K562 (cell line): ENCODE data around the gene SLC44A2. TPM values are rescaled to one million over a fixed set of nuclear protein-coding genes. Genes with fewer than 3 reads are reported as not detected.

Source experiments
- CTBP1 ChIP-seq: fragments of 450-650 bp; IDR thresholded peaks from 2 replicates; pipeline ENCODE4 v1.6.1; 2016; ENCODE audit warnings: borderline replicate concordance
- ERF ChIP-seq: fragments of 450-650 bp; formaldehyde crosslinking; IDR thresholded peaks from 2 replicates; pipeline ENCODE4 v1.4.0; 2020; ENCODE audit warnings: mild to moderate bottlenecking, mixed read lengths
- FOXA1 ChIP-seq: fragments of 450-650 bp; IDR thresholded peaks from 2 replicates; pipeline ENCODE4 v1.6.1; 2016; ENCODE audit warnings: mild to moderate bottlenecking, borderline replicate concordance
- FOXP4 ChIP-seq: sonication (generic); formaldehyde crosslinking; IDR thresholded peaks from 2 replicates; pipeline ENCODE4 v1.8.0; 2022; ENCODE audit warnings: mild to moderate bottlenecking, missing genetic modification reagents, borderline replicate concordance
- GABPB2 ChIP-seq: fragments of 250-450 bp; sonication (Bioruptor Pico); conservative IDR thresholded peaks from 2 replicates; pipeline ENCODE4 v1.5.1; 2021; ENCODE audit warnings: mild to moderate bottlenecking
- NCOA2 ChIP-seq, 2 experiments: fragments of 450-650 bp; IDR thresholded peaks; 2 replicates each; pipeline ENCODE4 v1.6.1; 2018; ENCODE audit warnings: mild to moderate bottlenecking in 2 of 2, moderate library complexity in 1 of 2; ENCODE audit not compliant: partially characterized antibody in 2 of 2
- SMARCA5 ChIP-seq: fragments of 450-650 bp; IDR thresholded peaks from 2 replicates; pipeline ENCODE4 v1.6.1; 2016
- ZNF384 ChIP-seq: IDR thresholded peaks from 2 replicates; pipeline ENCODE4 v1.6.1; 2012; ENCODE audit warnings: low read depth, low read length, improper control_type of control experiment
- ZNF644 ChIP-seq: fragments of 200-800 bp; sonication (Bioruptor generic); IDR thresholded peaks from 2 replicates; pipeline ENCODE4 v1.6.1; 2016; ENCODE audit warnings: low read depth, missing genetic modification characterization, missing compliant biosample characterization
- polyA plus RNA-seq, 8 experiments: library from polyadenylated mRNA; depleted of rRNA in 4 of 8; stranded (reverse) in 5 of 8; unstranded in 3 of 8; fragments of >200 nt; fragmentation: Nextera tagmentation in 2 of 8; fragmentation: Illumina TruSeq in 1 of 8; extraction: Ambion mirVana in 2 of 8; extraction: Trizol in 1 of 8; gene quantifications; 2 replicates each; pipeline versions ENCODE4 v1.2.1 to v1.2.3, GENCODE V29; 2011 to 2014; ENCODE audit warnings: inconsistent platforms in 1 of 8, missing spikeins in 1 of 8
- total RNA-seq, 7 experiments: library from RNA; depleted of rRNA in 6 of 7; stranded (reverse); fragments of >200 nt in 6 of 7; fragmentation: Illumina TruSeq in 2 of 7; extraction: Trizol in 2 of 7; gene quantifications; 2 replicates each; pipeline versions ENCODE4 v1.2.1 to v1.2.3, GENCODE V29; 2011 to 2021; ENCODE audit warnings: low replicate concordance in 1 of 7

Gene SLC44A2
- total and polyA plus RNA-seq, 9 of the 15 experiments (the other 6 are each of a cell fraction or from before 2014, with no cell fraction given): 1.1 to 34.2 (median 8.1) TPM

- TF ChIP-seq CTBP1: no peak
- no peak for TF ChIP-seq ZNF644
- TF ChIP-seq ERF (CRISPR knock-in tag): no peak
- no peak for TF ChIP-seq GABPB2 (CRISPR knock-in tag)
- TF ChIP-seq FOXA1: no peak
- no peak for TF ChIP-seq NCOA2 (IDR thresholded peaks at IDR 0.05; ENCODE audit: partially characterized antibody in 2 of 2)
- no peak for TF ChIP-seq FOXP4 (CRISPR knock-in tag)
- no peak for TF ChIP-seq ZNF384
- TF ChIP-seq SMARCA5: no peak
Measured at GRCh38 chr19:10643968-10644259, 18.6 kb downstream of the SLC44A2 start (continued).
